NT2/D1 (cell line): ENCODE data around the gene DNM1L.

Experiments used
- DNase-seq: peaks from one replicate; pipeline ENCODE4 v3.0.0-alpha.2; 2011; ENCODE audit warnings: low read depth, low spot score
- H3K27me3 ChIP-seq: 2 replicates; pipeline ENCODE4 v1.6.0; 2011; ENCODE audit warnings: mild to moderate bottlenecking; ENCODE audit not compliant: insufficient read length, insufficient read depth
- H3K36me3 ChIP-seq: 2 replicates; pipeline ENCODE4 v1.6.1; 2011; ENCODE audit warnings: mild to moderate bottlenecking, low read length, mixed read lengths; ENCODE audit not compliant: insufficient read depth, insufficient read length
- H3K4me1 ChIP-seq: 2 replicates; pipeline ENCODE4 v1.5.1; 2011; ENCODE audit not compliant: insufficient read depth, insufficient read length
- H3K4me3 ChIP-seq: 2 replicates; pipeline ENCODE4 v1.5.1; 2011; ENCODE audit warnings: low read depth; ENCODE audit not compliant: insufficient read length
- H3K9ac ChIP-seq: 2 replicates; pipeline ENCODE4 v1.6.0; 2011; ENCODE audit warnings: low read depth; ENCODE audit not compliant: insufficient read length
- H3K9me3 ChIP-seq: 2 replicates; pipeline ENCODE4 v1.5.1; 2011; ENCODE audit warnings: mild to moderate bottlenecking, low read length; ENCODE audit not compliant: insufficient read depth
- SUZ12 ChIP-seq: IDR thresholded peaks from 2 replicates; pipeline ENCODE4 v1.6.1; 2011; ENCODE audit not compliant: insufficient read length, insufficient read depth; ENCODE audit errors: extremely low read depth
- YY1 ChIP-seq: IDR thresholded peaks from 2 replicates; pipeline ENCODE4 v1.6.1; 2011; ENCODE audit not compliant: insufficient read length, insufficient read depth
- ZNF274 ChIP-seq: IDR thresholded peaks from 2 replicates; pipeline ENCODE4 v1.6.1; 2011; ENCODE audit warnings: mild to moderate bottlenecking, low read depth, low read length

The DNM1L gene

GRCh38 chr12:32739279-32739678, 60.2 kb downstream of the DNM1L start:
- Histone ChIP-seq H3K4me1 (peaks cover 3% of the 10 kb centered on the region), H3K9ac (no peak overlapping the region), H3K9me3 (no peaks in the 10 kb centered on the region), H3K27me3 (no peaks in the 10 kb centered on the region), H3K36me3 (peaks cover 92% of the 10 kb centered on the region), H3K4me3 (no peak overlapping the region)
- TF ChIP-seq YY1 (no peak), SUZ12 (no peak), ZNF274 (no peak)
- DNase-seq, result peak; percentile 39

DNA sequence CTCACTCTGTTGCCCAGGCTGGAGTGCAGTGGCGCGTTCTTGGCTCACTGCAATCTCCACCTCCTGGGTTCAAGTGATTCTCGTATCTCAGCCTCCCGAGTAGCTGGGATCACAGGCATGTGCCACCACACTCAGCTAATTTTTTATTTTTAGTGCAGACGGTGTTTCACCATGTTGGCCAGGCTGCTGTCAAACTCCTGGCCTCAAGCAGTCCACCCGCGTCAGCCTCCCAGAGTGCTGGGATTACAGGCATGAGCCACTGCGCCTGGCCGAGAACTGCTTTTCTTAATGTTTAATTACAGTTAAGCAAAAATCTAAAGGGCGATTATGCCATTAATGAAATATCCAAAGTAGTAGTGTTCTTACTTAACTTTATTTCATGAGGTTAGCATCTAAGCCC, 63.0 kb downstream of the DNM1L start:
- TF ChIP-seq ZNF274 (no peak), SUZ12 (no peak), YY1 (no peak)
- peaks cover 95% of the 10 kb centered on the region for H3K36me3 ChIP-seq
- DNase-seq, result no peak
- no peaks in the 10 kb centered on the region for H3K9me3 ChIP-seq
- no peak overlapping the region for H3K4me3 ChIP-seq
- peaks cover 3% of the 10 kb centered on the region for H3K4me1 ChIP-seq
- H3K27me3 ChIP-seq, result no peaks in the 10 kb centered on the region
- no peak overlapping the region for H3K9ac ChIP-seq

- Histone ChIP-seq H3K4me3 (no peak overlapping the region), H3K9me3 (no peaks in the 10 kb centered on the region), H3K9ac (no peak overlapping the region), H3K27me3 (no peaks in the 10 kb centered on the region), H3K36me3 (peaks cover 95% of the 10 kb centered on the region), H3K4me1 (peaks cover 3% of the 10 kb centered on the region)
- TF ChIP-seq YY1 (no peak), SUZ12 (no peak), ZNF274 (no peak)
- DNase-seq, result no peak
Measured at GRCh38 chr12:32743264-32743663, 64.2 kb downstream of the DNM1L start.

DNA sequence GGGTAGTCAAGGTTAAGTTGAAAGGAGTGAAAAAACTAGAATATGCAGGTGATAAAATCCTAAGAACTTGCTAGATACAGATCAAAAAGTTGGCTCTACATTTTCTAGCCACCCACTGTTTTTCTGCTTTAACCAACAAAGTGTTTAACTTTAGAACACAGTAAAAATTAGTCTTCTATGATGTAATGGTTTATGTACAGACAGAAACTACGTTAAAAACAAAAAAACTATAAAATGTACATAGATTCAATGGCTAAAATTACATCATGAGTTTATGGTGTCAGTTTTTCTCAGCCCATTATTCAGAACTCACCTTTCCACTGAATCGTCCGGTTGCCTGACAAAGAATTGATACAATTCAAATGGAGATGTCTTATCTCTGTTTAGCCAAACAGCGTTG, 74.5 kb downstream of the DNM1L start:
- Histone ChIP-seq H3K36me3 (peaks cover 56% of the 10 kb centered on the region), H3K9ac (no peak overlapping the region), H3K4me1 (no peaks in the 10 kb centered on the region), H3K4me3 (peak overlapping the region; percentile 99), H3K9me3 (no peaks in the 10 kb centered on the region), H3K27me3 (no peaks in the 10 kb centered on the region)
- no peak for DNase-seq
- TF ChIP-seq YY1 (no peak), SUZ12 (no peak)

DNA sequence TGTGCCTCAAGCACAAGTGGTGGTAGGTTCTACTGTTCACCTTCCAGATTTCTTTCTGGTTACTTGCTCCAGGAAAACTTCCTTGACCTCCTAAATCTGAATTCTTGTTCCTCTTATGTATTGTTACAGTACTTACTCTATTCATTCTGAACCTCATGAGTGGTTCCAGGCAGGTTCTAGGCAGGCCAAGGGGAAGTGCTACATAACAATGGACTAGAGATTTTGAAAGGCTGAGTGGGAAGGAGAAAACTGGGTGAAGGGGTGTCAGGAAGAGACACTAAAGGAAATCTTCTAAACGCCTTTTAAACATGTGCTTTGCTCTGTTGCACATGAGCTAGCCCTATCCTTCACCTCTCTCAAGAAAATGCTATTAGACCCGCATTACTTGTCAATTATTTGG, 75.0 kb downstream of the DNM1L start:
- Histone ChIP-seq H3K9ac (peak overlapping the region; percentile 100), H3K36me3 (peaks cover 51% of the 10 kb centered on the region), H3K27me3 (no peaks in the 10 kb centered on the region), H3K4me1 (no peaks in the 10 kb centered on the region), H3K9me3 (no peaks in the 10 kb centered on the region), H3K4me3 (peak overlapping the region; percentile 99)
- DNase-seq, result no peak
- TF ChIP-seq SUZ12, result no peak
- TF ChIP-seq ZNF274, result no peak
- TF ChIP-seq YY1, result no peak

DNA sequence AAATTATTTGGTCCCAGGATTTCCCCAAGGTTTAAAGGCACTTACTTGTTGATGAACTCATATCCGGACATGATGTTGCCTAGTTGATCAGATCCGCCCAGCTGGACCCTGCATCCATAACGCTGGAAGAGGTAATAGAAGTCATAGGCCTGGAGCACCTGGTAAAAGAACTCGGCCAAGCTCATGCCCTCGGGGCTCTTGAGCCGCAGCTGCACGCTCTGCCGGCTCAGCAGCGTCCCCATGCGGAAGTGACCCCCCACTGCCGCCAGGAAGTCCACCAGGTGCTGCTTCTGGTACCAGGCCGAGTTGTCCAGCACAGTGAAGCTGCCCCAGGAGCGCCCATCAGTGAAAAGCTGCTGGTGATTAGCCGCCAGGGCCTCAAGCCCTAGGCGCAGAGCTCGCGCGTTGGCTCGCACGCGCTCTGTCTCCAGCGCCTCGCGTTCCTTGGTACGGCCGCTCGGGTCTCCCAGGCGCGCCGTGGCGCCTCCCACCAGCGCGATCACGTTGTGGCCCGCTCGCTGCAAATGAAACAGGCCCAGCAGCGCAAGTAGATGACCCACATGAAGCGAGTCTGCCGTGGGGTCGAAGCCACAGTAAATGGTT, 76.1 kb downstream of the DNM1L start:
- H3K9me3 ChIP-seq, result no peaks in the 10 kb centered on the region
- H3K36me3 ChIP-seq, result peaks cover 42% of the 10 kb centered on the region
- peak overlapping the region; percentile 100 for H3K9ac ChIP-seq
- DNase-seq, result peak; percentile 99
- no peaks in the 10 kb centered on the region for H3K4me1 ChIP-seq
- H3K27me3 ChIP-seq, result no peaks in the 10 kb centered on the region
- peak overlapping the region; percentile 99 for H3K4me3 ChIP-seq
- TF ChIP-seq YY1 (no peak), SUZ12 (no peak), ZNF274 (no peak)

DNA sequence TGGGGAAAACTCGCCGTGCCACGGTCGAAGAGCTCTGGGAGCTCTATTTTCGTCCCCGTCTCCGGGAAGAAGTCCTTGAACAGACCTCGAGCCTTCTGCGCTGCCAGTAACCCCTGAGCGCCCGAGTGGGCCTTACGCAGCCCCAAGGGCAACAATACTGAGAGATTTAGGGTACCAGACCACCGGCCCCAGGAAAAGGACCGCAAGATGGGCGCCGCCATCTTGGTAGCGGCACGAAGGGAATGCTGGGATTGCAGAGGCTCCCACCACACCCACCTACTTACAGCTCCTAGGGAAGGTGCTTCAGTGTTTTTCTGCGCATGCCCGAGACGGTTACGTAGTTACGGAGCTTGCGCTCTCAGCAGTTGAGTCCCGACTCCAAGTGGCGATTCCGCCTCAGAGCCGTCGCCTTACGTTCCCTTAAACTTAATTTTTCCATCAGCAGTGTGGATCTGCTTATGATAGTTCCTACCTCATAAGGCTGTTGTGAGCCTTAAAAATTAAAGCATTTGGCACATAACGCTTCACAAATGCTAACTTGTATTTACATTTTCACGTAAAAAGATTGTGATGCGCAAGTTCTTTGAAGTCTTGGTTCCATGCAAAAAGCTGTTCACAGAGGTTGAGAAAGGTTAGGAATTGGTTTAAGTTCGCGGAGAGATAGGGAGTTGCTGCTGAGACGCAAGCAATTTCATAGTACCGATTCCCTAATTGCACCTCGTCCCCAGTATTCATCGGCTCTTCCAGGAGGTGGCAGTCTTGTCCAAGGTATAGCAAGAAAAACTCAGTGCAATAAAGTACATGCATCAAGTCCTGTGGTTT, 76.8 kb downstream of the DNM1L start, which contains the start of gene YARS2:
Gene YARS2, minus strand, starts transcription at position 244 of the 822 bp plus-strand sequence. Its CDS starts 23 bp downstream, at position 221.
- peak within 1 kb of the TSS; percentile 99 for H3K4me3 ChIP-seq
- DNase-seq, result peak; percentile 100
- no peaks in the 10 kb centered on the region for H3K9me3 ChIP-seq
- H3K27me3 ChIP-seq, result no peaks in the 10 kb centered on the region
- peak within 1 kb of the TSS; percentile 100 for H3K9ac ChIP-seq
- peak; percentile 97 for TF ChIP-seq YY1
- no peak for TF ChIP-seq ZNF274
- no peaks in the 10 kb centered on the region for H3K4me1 ChIP-seq
- H3K36me3 ChIP-seq, result peaks cover 35% of the 10 kb centered on the region
